Ishikawa (cell line): Measurements from ENCODE around the gene HTRA3.

Source experiments
- CEBPB ChIP-seq: IDR thresholded peaks from 2 replicates; pipeline ENCODE4 v1.6.1; 2012
- CREB1 ChIP-seq: IDR thresholded peaks from 2 replicates; pipeline ENCODE4 v1.6.1; 2012; ENCODE audit warnings: low read depth
- EGR1 ChIP-seq: IDR thresholded peaks from 2 replicates; pipeline ENCODE4 v1.6.1; 2012
- EP300 ChIP-seq: IDR thresholded peaks from 2 replicates; pipeline ENCODE4 v1.6.1; 2012; ENCODE audit warnings: borderline replicate concordance
- FOXM1 ChIP-seq: IDR thresholded peaks from 2 replicates; pipeline ENCODE4 v1.6.1; 2012; ENCODE audit warnings: low read depth, borderline replicate concordance
- MAX ChIP-seq: IDR thresholded peaks from 2 replicates; pipeline ENCODE4 v1.6.1; 2012
- NFIC ChIP-seq: IDR thresholded peaks from 2 replicates; pipeline ENCODE4 v1.6.1; 2012
- RAD21 ChIP-seq: IDR thresholded peaks from 2 replicates; pipeline ENCODE4 v1.6.1; 2012; ENCODE audit warnings: low read depth
- REST ChIP-seq: IDR thresholded peaks from 2 replicates; pipeline ENCODE4 v1.6.1; 2012; ENCODE audit warnings: low read depth, mild to moderate bottlenecking
- TAF1 ChIP-seq: IDR thresholded peaks from 2 replicates; pipeline ENCODE4 v1.6.1; 2012; ENCODE audit warnings: low read depth, mild to moderate bottlenecking
- ZBTB7A ChIP-seq: IDR thresholded peaks from 2 replicates; pipeline ENCODE4 v1.6.1; 2012; ENCODE audit warnings: low read depth

GRCh38 chr4:8221476-8221875, 48.1 kb upstream of the HTRA3 start:
- TF ChIP-seq EGR1 = no peak
- no peak for TF ChIP-seq CREB1
- no peak for TF ChIP-seq REST
- TF ChIP-seq EP300 = no peak
- no peak for TF ChIP-seq FOXM1
- no peak for TF ChIP-seq CEBPB
- TF ChIP-seq TAF1 = no peak
- TF ChIP-seq MAX = no peak
- TF ChIP-seq RAD21 = no peak
- no peak for TF ChIP-seq ZBTB7A
- TF ChIP-seq NFIC = no peak
